Thymus (tissue), 11 donors: ENCODE data around the gene BRME1. TPM values are rescaled to one million over a fixed set of nuclear protein-coding genes. Genes with fewer than 3 reads are reported as not detected.

ENCODE experiments used
- DNase-seq, 9 donors: peaks; one replicate each; pipeline ENCODE4 v3.0.0-alpha.2; 2013; ENCODE audit warnings: low spot score in 9 of 9, low read depth in 6 of 9, missing footprints in 1 of 9
- H3K27ac ChIP-seq, 2 donors: one replicate each; pipeline ENCODE4 v1.5.1; 2013; ENCODE audit warnings: control low read depth in 1 of 2, low read depth in 1 of 2, low read length in 1 of 2, mild to moderate bottlenecking in 1 of 2, moderate library complexity in 1 of 2
- H3K27me3 ChIP-seq, 2 donors: one replicate each; pipeline ENCODE4 v1.5.1; 2013; ENCODE audit warnings: low read length in 1 of 2; ENCODE audit not compliant: control insufficient read depth in 2 of 2, insufficient read depth in 1 of 2
- H3K36me3 ChIP-seq, 2 donors: one replicate each; pipeline ENCODE4 v1.5.1; 2013; ENCODE audit warnings: low read length in 1 of 2, mild to moderate bottlenecking in 1 of 2, moderate library complexity in 1 of 2; ENCODE audit not compliant: control insufficient read depth in 2 of 2, insufficient read depth in 2 of 2
- H3K4me1 ChIP-seq, 2 donors: one replicate each; pipeline ENCODE4 v1.5.1; 2013; ENCODE audit warnings: low read length in 2 of 2; ENCODE audit not compliant: control insufficient read depth in 2 of 2, insufficient read depth in 2 of 2
- H3K4me3 ChIP-seq, 2 donors: one replicate each; pipeline ENCODE4 v1.5.1; 2013; ENCODE audit warnings: low read length in 2 of 2, control low read depth in 1 of 2, mild to moderate bottlenecking in 1 of 2
- H3K9me3 ChIP-seq, 2 donors: one replicate each; pipeline ENCODE4 v1.5.1; 2013; ENCODE audit warnings: low read length in 1 of 2, mild to moderate bottlenecking in 1 of 2; ENCODE audit not compliant: control insufficient read depth in 2 of 2, insufficient read depth in 1 of 2
- whole genome bisulfite sequencing: extraction: QIAGEN DNeasy Blood & Tissue Kit; methylation state at CpG from one replicate; pipeline ENCODE4 v1.1.7; 2013; 5-methylcytosine and 5-hydroxymethylcytosine counted together
- polyA plus RNA-seq: library from polyadenylated mRNA; stranded (reverse); fragments of 200-250 nt; gene quantifications from one replicate; pipeline ENCODE4 v1.2.3, GENCODE V29; 2013
- total RNA-seq: library from RNA; stranded (reverse); fragments of 120-200 nt; gene quantifications from one replicate; pipeline ENCODE4 v1.2.4, GENCODE V29; 2013
- donor health status: healthy.

The BRME1 gene
- total and polyA plus RNA-seq, 2 donors, result 1.5 to 2.0 TPM

DNA sequence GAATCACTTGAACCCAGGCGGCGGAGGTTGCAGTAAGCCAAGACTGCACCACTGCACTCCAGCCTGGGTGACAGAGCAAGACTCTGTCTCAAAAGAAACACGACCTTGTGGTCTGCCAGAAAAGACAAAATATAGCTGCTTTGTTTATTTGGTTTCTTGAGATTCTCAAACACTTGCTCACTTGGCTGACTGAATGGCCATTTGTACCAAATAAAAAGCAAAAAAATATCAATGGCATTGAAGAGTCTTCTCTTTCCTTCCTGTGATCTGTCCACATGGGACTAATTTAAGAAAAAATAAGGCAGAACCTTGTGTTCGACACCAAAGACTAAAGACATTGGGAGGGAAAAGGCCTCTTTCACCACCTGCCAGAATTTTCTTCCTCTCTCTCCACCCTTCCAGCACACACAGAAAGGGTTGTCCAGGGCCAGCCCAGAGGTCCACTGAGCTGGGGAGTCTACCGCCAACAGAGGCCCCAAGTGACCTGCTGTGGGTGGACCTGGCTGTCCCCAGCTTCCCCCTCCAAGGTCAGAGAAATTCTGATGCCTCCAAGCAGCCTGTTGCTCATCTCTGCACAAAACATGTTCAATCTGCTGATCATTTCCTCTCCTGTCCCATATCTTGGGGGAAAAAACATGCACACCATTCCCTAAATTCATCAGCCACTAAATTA, 5.9 kb downstream of the BRME1 start:
- no peaks in the 10 kb centered on the region for H3K27me3 ChIP-seq
- no peaks in the 10 kb centered on the region for H3K9me3 ChIP-seq
- peaks cover 0 to 3% of the 10 kb centered on the region in 2 donors for H3K4me1 ChIP-seq
- 80% methylated on average over 5 of the region's 5 CpGs for WGBS
- H3K36me3 ChIP-seq, result no peaks in the 10 kb centered on the region
- no peak overlapping the region for H3K4me3 ChIP-seq
- H3K27ac ChIP-seq, result no peak overlapping the region
- no peak for DNase-seq

DNA sequence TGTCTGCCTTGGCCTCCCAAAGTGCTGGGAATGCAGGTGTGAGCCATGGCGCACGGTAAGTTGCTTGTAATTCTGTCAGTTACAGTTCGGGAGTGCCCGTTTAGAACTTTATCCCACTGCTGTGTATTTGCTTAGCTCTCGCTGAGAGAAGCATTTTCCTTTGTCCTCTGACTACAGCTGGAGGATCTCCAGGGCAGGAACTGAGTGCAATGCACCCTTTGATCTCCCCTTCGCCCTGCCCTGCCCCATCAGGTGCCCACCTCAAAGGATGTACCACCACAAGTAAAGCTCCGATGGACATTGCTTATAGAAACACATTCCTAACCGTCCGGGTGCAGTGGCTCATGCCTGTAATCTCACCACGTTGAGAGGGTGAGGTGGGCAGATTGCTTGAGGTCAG, 6.5 kb downstream of the BRME1 start:
- no peak for DNase-seq
- no peaks in the 10 kb centered on the region for H3K27me3 ChIP-seq
- H3K27ac ChIP-seq, result no peak overlapping the region
- WGBS, result 81% methylated on average over 10 of the region's 10 CpGs
- no peaks in the 10 kb centered on the region for H3K9me3 ChIP-seq
- H3K36me3 ChIP-seq, result no peaks in the 10 kb centered on the region
- peaks cover 0 to 3% of the 10 kb centered on the region in 2 donors for H3K4me1 ChIP-seq
- no peak overlapping the region for H3K4me3 ChIP-seq

DNA sequence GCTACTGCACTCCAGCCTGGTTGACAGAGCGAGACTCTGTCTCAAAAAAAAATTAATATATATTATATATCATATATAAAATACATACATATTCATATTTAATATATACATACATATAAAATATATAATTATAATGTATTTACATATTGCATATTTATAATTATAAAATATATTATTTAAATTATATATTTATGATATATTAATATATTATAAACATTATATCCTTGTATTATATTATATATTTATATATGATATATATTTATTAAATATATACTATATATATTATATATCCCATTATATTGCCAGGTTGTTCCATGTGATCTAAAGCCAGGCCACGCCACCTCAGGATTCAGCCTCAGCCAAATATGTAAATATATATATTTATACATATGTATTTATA, 9.7 kb downstream of the BRME1 start:
- WGBS, result 98% methylated on average over 2 of the region's 2 CpGs
- H3K9me3 ChIP-seq, result no peaks in the 10 kb centered on the region

DNA sequence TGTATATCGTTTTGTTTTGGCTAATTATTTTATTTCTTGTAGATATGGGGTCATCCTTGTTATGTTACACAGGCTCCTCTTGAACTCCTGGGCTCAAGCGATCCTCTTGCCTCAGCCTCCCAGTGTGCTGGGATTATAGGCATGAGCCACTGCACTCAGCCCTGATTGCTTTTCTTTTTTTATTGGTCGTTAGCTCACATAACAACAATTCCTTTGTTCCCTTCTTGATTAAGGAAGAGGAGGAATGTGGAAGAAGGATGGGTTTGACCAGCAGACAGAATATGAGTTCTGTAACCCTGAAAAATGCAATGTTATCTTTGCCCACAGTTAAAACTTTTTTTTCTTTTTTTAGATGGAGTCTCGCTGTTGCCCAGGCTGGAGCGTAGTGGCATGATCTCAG, 11.4 kb downstream of the BRME1 start:
- H3K9me3 ChIP-seq, result no peaks in the 10 kb centered on the region
- H3K36me3 ChIP-seq, result no peaks in the 10 kb centered on the region
- no peaks in the 10 kb centered on the region for H3K27me3 ChIP-seq
- no peaks in the 10 kb centered on the region for H3K4me1 ChIP-seq
- WGBS, result 96% methylated on average over 5 of the region's 5 CpGs
- H3K27ac ChIP-seq, result no peak overlapping the region
- H3K4me3 ChIP-seq, result no peak overlapping the region
- DNase-seq, result no peak

More for the DNA sequence above, 9.7 kb downstream of the BRME1 start:
- Histone ChIP-seq H3K27me3 (no peaks in the 10 kb centered on the region), H3K4me3 (no peak overlapping the region), H3K4me1 (no peaks in the 10 kb centered on the region), H3K36me3 (no peaks in the 10 kb centered on the region), H3K27ac (no peak overlapping the region)
- no peak for DNase-seq

DNA sequence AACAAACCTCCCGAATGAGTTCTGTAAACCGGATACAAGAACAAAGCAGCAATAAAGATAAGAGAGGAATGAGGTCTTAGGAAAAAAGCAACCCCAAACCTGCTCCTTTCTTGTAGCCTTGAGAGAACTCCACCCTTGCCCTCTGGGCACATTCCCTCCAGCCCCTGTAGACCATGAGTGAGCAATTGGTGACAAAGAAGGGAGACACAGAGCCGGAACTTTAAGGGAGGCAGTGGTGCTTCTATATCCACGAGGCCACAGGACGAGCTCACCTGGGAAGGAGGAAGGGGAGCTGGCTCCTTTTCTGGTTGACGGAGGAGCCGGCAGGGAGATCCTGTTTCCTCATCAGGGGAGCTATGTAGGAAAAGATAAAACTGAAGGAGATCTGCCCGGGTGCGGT, 13.0 kb downstream of the BRME1 start:
- Histone ChIP-seq H3K4me3 (no peak overlapping the region), H3K36me3 (no peaks in the 10 kb centered on the region), H3K4me1 (no peaks in the 10 kb centered on the region), H3K27me3 (no peaks in the 10 kb centered on the region), H3K27ac (no peak overlapping the region), H3K9me3 (no peaks in the 10 kb centered on the region)
- WGBS, result 84% methylated on average over 9 of the region's 9 CpGs
- DNase-seq, result no peak

DNA sequence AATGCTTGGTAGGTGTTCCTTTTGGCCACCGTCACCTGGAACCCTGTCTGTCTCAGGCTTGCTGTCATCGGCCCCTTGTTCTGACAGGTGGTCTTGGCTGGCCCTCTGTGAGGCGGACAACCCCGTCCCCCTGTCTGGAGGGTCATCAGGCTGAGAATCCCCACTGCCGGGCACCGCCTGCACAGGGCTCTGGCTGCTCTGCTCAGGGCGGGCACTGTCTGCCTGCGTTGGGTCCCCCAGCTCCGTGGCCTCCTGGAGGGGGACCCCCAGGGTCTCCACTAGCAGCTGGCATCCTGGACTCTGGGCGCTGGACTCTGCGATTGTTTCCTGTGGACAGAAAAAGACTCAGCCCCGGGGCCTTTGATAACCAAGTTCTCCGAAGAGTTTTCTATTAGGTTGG, 15.8 kb downstream of the BRME1 start:
- no peaks in the 10 kb centered on the region for H3K36me3 ChIP-seq
- WGBS, result 98% methylated on average over 13 of the region's 13 CpGs
- H3K4me1 ChIP-seq, result peaks cover 2 to 16% of the 10 kb centered on the region in 2 donors
- no peaks in the 10 kb centered on the region for H3K9me3 ChIP-seq
- no peak overlapping the region for H3K27ac ChIP-seq
- no peak for DNase-seq
- peaks cover 0 to 9% of the 10 kb centered on the region in 2 donors for H3K27me3 ChIP-seq
- H3K4me3 ChIP-seq, result no peak overlapping the region

DNA sequence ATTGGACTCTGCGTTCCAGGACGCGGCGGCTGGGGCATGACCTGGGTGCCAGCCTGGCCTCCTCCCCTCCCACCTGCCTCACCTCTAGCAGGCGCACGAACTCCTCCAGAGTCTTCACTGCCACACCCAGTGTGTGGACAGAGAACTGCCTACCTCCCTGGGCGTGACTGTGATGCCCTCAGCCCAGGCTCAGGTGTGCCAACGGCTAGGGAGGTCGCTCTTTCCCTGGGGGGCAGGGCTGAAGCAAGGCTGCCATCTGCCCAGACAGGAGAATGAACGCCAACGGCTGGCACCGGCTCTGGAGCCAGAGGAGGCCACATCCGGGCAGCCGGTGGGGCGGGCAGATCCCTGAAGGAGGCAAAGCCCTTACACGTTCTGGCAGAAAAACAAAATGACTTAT, 17.6 kb downstream of the BRME1 start:
- peaks cover 0 to 13% of the 10 kb centered on the region in 2 donors for H3K27me3 ChIP-seq
- no peak for DNase-seq
- 94% methylated on average over 16 of the region's 16 CpGs for WGBS
- no peak overlapping the region for H3K27ac ChIP-seq
- H3K9me3 ChIP-seq, result no peaks in the 10 kb centered on the region
- peaks cover 19 to 34% of the 10 kb centered on the region in 2 donors for H3K4me1 ChIP-seq
- H3K36me3 ChIP-seq, result no peaks in the 10 kb centered on the region
- no peak overlapping the region for H3K4me3 ChIP-seq

DNA sequence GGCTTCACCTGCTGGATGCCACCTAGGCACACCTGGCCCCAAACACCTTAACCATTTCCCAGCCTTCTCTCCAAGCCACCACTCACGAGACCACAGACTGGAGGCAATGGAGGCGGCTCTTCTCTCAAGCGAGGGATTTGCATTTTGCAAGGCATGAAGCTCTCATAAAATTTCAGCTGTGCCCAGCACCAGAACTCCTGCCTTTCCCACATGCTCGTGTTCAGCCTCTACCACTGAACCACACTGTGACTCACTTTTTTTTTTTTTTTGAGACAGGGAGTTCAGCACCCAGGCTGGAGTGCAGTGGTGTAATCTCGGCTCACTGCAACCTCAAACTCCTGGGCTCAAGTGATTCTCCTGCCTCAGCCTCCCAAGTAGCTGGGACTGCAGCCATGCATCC, 18.4 kb downstream of the BRME1 start:
- Histone ChIP-seq H3K27me3 (peaks cover 0 to 13% of the 10 kb centered on the region in 2 donors), H3K27ac (no peak overlapping the region), H3K4me3 (no peak overlapping the region), H3K4me1 (peaks cover 27 to 42% of the 10 kb centered on the region in 2 donors), H3K36me3 (no peaks in the 10 kb centered on the region), H3K9me3 (peaks cover 0 to 2% of the 10 kb centered on the region in 2 donors)
- WGBS, result 53% methylated on average over 5 of the region's 5 CpGs
- DNase-seq, result no peak

DNA sequence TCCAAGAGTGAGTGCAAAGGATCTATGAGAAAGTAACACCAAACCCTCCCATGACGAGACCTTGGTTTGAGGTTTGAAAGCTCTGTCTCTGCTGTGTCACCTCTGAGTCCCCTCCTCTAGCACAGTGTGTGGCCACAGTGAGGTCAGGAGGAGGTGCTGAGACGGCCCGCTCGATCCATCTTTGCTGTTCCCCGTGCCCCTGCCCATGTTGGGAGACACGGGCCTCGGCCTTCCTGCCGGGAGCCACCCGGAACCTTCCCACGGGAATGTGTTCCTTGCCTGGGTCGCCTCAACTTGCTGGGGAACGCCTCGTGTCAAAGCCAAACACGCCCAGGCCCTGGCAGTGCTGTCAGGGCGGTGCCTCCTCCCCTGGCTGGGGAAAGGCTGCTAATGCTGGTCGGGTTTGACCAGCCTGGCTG, 18.9 kb downstream of the BRME1 start:
- Histone ChIP-seq H3K4me1 (peaks cover 31 to 47% of the 10 kb centered on the region in 2 donors), H3K36me3 (no peaks in the 10 kb centered on the region), H3K4me3 (no peak overlapping the region), H3K27me3 (peaks cover 0 to 13% of the 10 kb centered on the region in 2 donors), H3K27ac (peak overlapping the region in 1 of 2 donors; percentile 31), H3K9me3 (peaks cover 0 to 2% of the 10 kb centered on the region in 2 donors)
- WGBS, result 83% methylated on average over 16 of the region's 16 CpGs
- no peak for DNase-seq
